H9 (cell line): ENCODE data around the gene NECAB2. TPM values are rescaled to one million over a fixed set of nuclear protein-coding genes. Genes with fewer than 3 reads are reported as not detected.

Experiments used
- DNase-seq: peaks from one replicate; pipeline ENCODE4 v3.0.0-alpha.2; 2017
- H2AFZ ChIP-seq: one replicate; pipeline ENCODE4 v1.6.1; 2013; ENCODE audit warnings: mild to moderate bottlenecking, low read length, control low read depth, moderate library complexity
- H2AK5ac ChIP-seq: 2 replicates; pipeline ENCODE4 v1.6.1; 2013; ENCODE audit warnings: low read length, control low read depth, mixed read lengths; ENCODE audit not compliant: insufficient read length
- H2BK120ac ChIP-seq: one replicate; pipeline ENCODE4 v1.6.1; 2013; ENCODE audit warnings: low read depth, mild to moderate bottlenecking, low read length, control low read depth, inconsistent platforms; ENCODE audit not compliant: poor library complexity, severe bottlenecking
- H2BK12ac ChIP-seq: 2 replicates; pipeline ENCODE4 v1.6.1; 2013; ENCODE audit warnings: low read length, control low read depth, mixed read lengths, low read depth; ENCODE audit not compliant: insufficient read length
- H2BK15ac ChIP-seq: 2 replicates; pipeline ENCODE4 v1.6.1; 2013; ENCODE audit warnings: low read depth, low read length, control low read depth
- H2BK20ac ChIP-seq: one replicate; pipeline ENCODE4 v1.6.1; 2013; ENCODE audit warnings: low read depth, mild to moderate bottlenecking, low read length, control low read depth, inconsistent platforms; ENCODE audit not compliant: poor library complexity, severe bottlenecking
- H2BK5ac ChIP-seq: 2 replicates; pipeline ENCODE4 v1.6.1; 2013; ENCODE audit warnings: low read length, control low read depth, mixed read lengths; ENCODE audit not compliant: insufficient read length
- H3K14ac ChIP-seq: 2 replicates; pipeline ENCODE4 v1.6.1; 2013; ENCODE audit warnings: low read length, control low read depth; ENCODE audit not compliant: insufficient read depth
- H3K18ac ChIP-seq: 2 replicates; pipeline ENCODE4 v1.6.1; 2013; ENCODE audit warnings: low read depth, mild to moderate bottlenecking, mixed read lengths, low read length, control low read depth; ENCODE audit not compliant: insufficient read length
- H3K23ac ChIP-seq: 2 replicates; pipeline ENCODE4 v1.6.1; 2013; ENCODE audit warnings: low read length, control low read depth, mixed read lengths, low read depth; ENCODE audit not compliant: insufficient read length
- H3K23me2 ChIP-seq: 2 replicates; pipeline ENCODE4 v1.6.1; 2013; ENCODE audit warnings: low read depth, mild to moderate bottlenecking, mixed read lengths, low read length, control low read depth; ENCODE audit not compliant: insufficient read length, poor library complexity, severe bottlenecking
- H3K27ac ChIP-seq: 2 replicates; pipeline ENCODE4 v1.5.1; 2013; ENCODE audit warnings: low read length, control low read depth, mixed read lengths, low read depth; ENCODE audit not compliant: insufficient read length
- H3K27me3 ChIP-seq: 2 replicates; pipeline ENCODE4 v1.6.1; 2013; ENCODE audit warnings: low read length, control low read depth, inconsistent platforms; ENCODE audit not compliant: insufficient read depth
- H3K4ac ChIP-seq: 2 replicates; pipeline ENCODE4 v1.6.1; 2013; ENCODE audit warnings: low read depth, mild to moderate bottlenecking, control low read depth, inconsistent platforms, low read length, moderate library complexity
- H3K4me1 ChIP-seq: 2 replicates; pipeline ENCODE4 v1.6.1; 2013; ENCODE audit warnings: low read length, control low read depth, inconsistent platforms; ENCODE audit not compliant: insufficient read depth
- H3K4me2 ChIP-seq: 2 replicates; pipeline ENCODE4 v1.6.1; 2013; ENCODE audit warnings: low read length, control low read depth, mixed read lengths; ENCODE audit not compliant: insufficient read length, insufficient read depth
- H3K56ac ChIP-seq: 2 replicates; pipeline ENCODE4 v1.6.1; 2013; ENCODE audit warnings: low read depth, mild to moderate bottlenecking, mixed read lengths, low read length, control low read depth; ENCODE audit not compliant: insufficient read length
- H3K79me1 ChIP-seq: 2 replicates; pipeline ENCODE4 v1.6.1; 2013; ENCODE audit warnings: low read depth, mild to moderate bottlenecking, moderate library complexity, low read length, control low read depth, inconsistent platforms; ENCODE audit not compliant: insufficient read depth, poor library complexity, severe bottlenecking
- H3K79me2 ChIP-seq: 2 replicates; pipeline ENCODE4 v1.6.1; 2013; ENCODE audit warnings: low read length, control low read depth, inconsistent platforms; ENCODE audit not compliant: insufficient read depth
- H3K9ac ChIP-seq: 2 replicates; pipeline ENCODE4 v1.6.1; 2013; ENCODE audit warnings: low read length, control low read depth, mixed read lengths; ENCODE audit not compliant: insufficient read length; ENCODE audit errors: extremely low read depth
- H3K9me3 ChIP-seq: one replicate; pipeline ENCODE4 v1.6.1; 2013; ENCODE audit warnings: low read depth, low read length, inconsistent platforms; ENCODE audit not compliant: control insufficient read depth
- H3T11ph ChIP-seq: one replicate; pipeline ENCODE4 v1.6.1; 2013; ENCODE audit warnings: mild to moderate bottlenecking, low read length, control low read depth, inconsistent platforms
- H4K20me1 ChIP-seq: one replicate; pipeline ENCODE4 v1.6.1; 2013; ENCODE audit not compliant: control insufficient read depth, insufficient read length, insufficient read depth
- H4K5ac ChIP-seq: 2 replicates; pipeline ENCODE4 v1.6.1; 2013; ENCODE audit warnings: low read depth, mild to moderate bottlenecking, mixed read lengths, low read length, control low read depth; ENCODE audit not compliant: insufficient read length
- H4K8ac ChIP-seq: replicated peaks from 2 replicates; pipeline ENCODE4 v1.6.1; 2013; ENCODE audit warnings: low read length, control low read depth, mixed read lengths, low read depth; ENCODE audit not compliant: insufficient read length
- H4K91ac ChIP-seq: 2 replicates; pipeline ENCODE4 v1.6.1; 2013; ENCODE audit warnings: low read depth, mild to moderate bottlenecking, moderate library complexity, mixed read lengths, low read length, control low read depth; ENCODE audit not compliant: insufficient read length
- H3K27ac Mint-ChIP-seq, 3 experiments: 2 replicates in 2 of 3; 3 replicates in 1 of 3; pipeline ENCODE4 v1.8.0; 2020 to 2021; ENCODE audit warnings: mixed read lengths in 3 of 3, mild to moderate bottlenecking in 1 of 3, moderate library complexity in 1 of 3
- H3K27me3 Mint-ChIP-seq: 2 replicates; pipeline ENCODE4 v1.8.0; 2021; ENCODE audit warnings: low read depth, mild to moderate bottlenecking, moderate library complexity, mixed read lengths
- H3K36me3 Mint-ChIP-seq, 3 experiments: 2 replicates in 2 of 3; 3 replicates in 1 of 3; pipeline ENCODE4 v1.8.0; 2020 to 2021; ENCODE audit warnings: low read depth in 3 of 3, mixed read lengths in 3 of 3; ENCODE audit not compliant: insufficient read depth in 1 of 3
- H3K4me1 Mint-ChIP-seq, 2 experiments: 2 replicates each; pipeline ENCODE4 v1.8.0; 2020; ENCODE audit warnings: mixed read lengths in 2 of 2
- H3K4me3 Mint-ChIP-seq, 2 experiments: 2 replicates in 1 of 2; 3 replicates in 1 of 2; pipeline ENCODE4 v1.8.0; 2020 to 2021; ENCODE audit warnings: mild to moderate bottlenecking in 2 of 2, mixed read lengths in 2 of 2, moderate library complexity in 1 of 2
- H3K9me3 Mint-ChIP-seq, 2 experiments: 2 replicates in 1 of 2; 3 replicates in 1 of 2; pipeline ENCODE4 v1.8.0; 2020; ENCODE audit warnings: mild to moderate bottlenecking in 2 of 2, mixed read lengths in 2 of 2, moderate library complexity in 1 of 2
- CTCF ChIP-seq: fragments of 200-600 bp; sonication (generic); conservative IDR thresholded peaks from 3 replicates; pipeline ENCODE4 v1.8.0; 2021; ENCODE audit warnings: antibody characterized with exemption, mild to moderate bottlenecking
- WGBS: extraction: QIAGEN DNeasy Blood & Tissue Kit; methylation state at CpG from one replicate; pipeline ENCODE4 v1.1.7; 2013; ENCODE audit warnings: missing lambda C conversion rate, low lambda C conversion rate, mixed read lengths; ENCODE audit not compliant: insufficient read length; ENCODE audit errors: extremely low coverage; 5-methylcytosine and 5-hydroxymethylcytosine counted together
- total RNA-seq: library from RNA; stranded (reverse); gene quantifications from 2 replicates; pipeline ENCODE4 v1.2.1, GENCODE V29; 2021

The NECAB2 gene
- total RNA-seq, 1 experiment from 2014 or later = 12.6 TPM

GRCh38 chr16:83954577-83955016 is 13.4 kb upstream of the NECAB2 start:
- Histone ChIP-seq H3K27ac (no peak overlapping the region), H3K9ac (no peak overlapping the region), H3K56ac (no peak overlapping the region), H4K91ac (no peak overlapping the region), H3K14ac (no peak overlapping the region), H3K4me1 (no peaks in the 10 kb centered on the region), H3K4me2 (no peak overlapping the region), H2BK20ac (no peak overlapping the region), H3K27me3 (no peaks in the 10 kb centered on the region), H2BK5ac (no peak overlapping the region), H3T11ph (no peak overlapping the region), H4K5ac (no peak overlapping the region), H2AK5ac (no peak overlapping the region), H3K23me2 (no peaks in the 10 kb centered on the region), H2BK12ac (no peak overlapping the region), H3K9me3 (no peaks in the 10 kb centered on the region), H2BK15ac (no peak overlapping the region), H3K4ac (no peak overlapping the region), H3K79me2 (no peaks in the 10 kb centered on the region), H3K79me1 (no peaks in the 10 kb centered on the region), H2BK120ac (no peak overlapping the region), H4K20me1 (no peaks in the 10 kb centered on the region), H4K8ac (no peak overlapping the region), H2AFZ (no peak overlapping the region), H3K23ac (no peak overlapping the region), H3K18ac (no peak overlapping the region)
- H3K36me3 Mint-ChIP-seq = no peaks in the 10 kb centered on the region
- no peak overlapping the region for H3K27ac Mint-ChIP-seq
- peaks cover 10 to 14% of the 10 kb centered on the region in 2 experiments for H3K4me1 Mint-ChIP-seq
- no CpG with 5 or more reads among the region's 9 CpGs for WGBS
- no peak overlapping the region for H3K4me3 Mint-ChIP-seq
- peaks cover 4% of the 10 kb centered on the region; the same call in 1 of the 2 replicates for H3K27me3 Mint-ChIP-seq
- TF ChIP-seq CTCF = no peak
- no peaks in the 10 kb centered on the region; a peak in 2 of 5 replicates for H3K9me3 Mint-ChIP-seq
- DNase-seq = peak; percentile 55
